Measurements from ENCODE around the gene FAM53C. TPM values are rescaled to one million over a fixed set of nuclear protein-coding genes. Genes with fewer than 3 reads are reported as not detected.

FAM53C gene
- polyA plus RNA-seq, 3 donors: 24.9 to 92.2 (median 28.7) TPM

- no peak overlapping the region for H3K9ac ChIP-seq (ENCODE audit: insufficient read depth, low read length, poor library complexity, severe bottlenecking)
- no peaks in the 10 kb centered on the region for H3K4me1 ChIP-seq (ENCODE audit: control insufficient read depth in 1 of 2, insufficient read depth in 2 of 2, low read length in 2 of 2)
These were observed 34.7 kb upstream of the FAM53C start for GRCh38 chr5:138303372-138303771.

GRCh38 chr5:138305797-138306196 is 32.3 kb upstream of the FAM53C start:
- 0% methylated on average over 1 of the region's 1 CpG for WGBS (ENCODE audit: insufficient coverage)
- Mint-ChIP-seq H3K4me1 (no peaks in the 10 kb centered on the region), H3K27me3 (ENCODE audit: low read depth in 3 of 3) (no peaks in the 10 kb centered on the region), H3K4me3 (no peak overlapping the region), H3K27ac (no peak overlapping the region), H3K36me3 (peaks cover 25 to 36% of the 10 kb centered on the region in 2 donors), H3K9me3 (no peaks in the 10 kb centered on the region)
- Histone ChIP-seq H3K9ac (ENCODE audit: insufficient read depth, low read length, poor library complexity, severe bottlenecking) (no peak overlapping the region), H3K4me1 (ENCODE audit: control insufficient read depth in 1 of 2, insufficient read depth in 2 of 2, low read length in 2 of 2) (no peaks in the 10 kb centered on the region), H3K79me2 (ENCODE audit: insufficient read depth, low read length) (no peaks in the 10 kb centered on the region), H3K4me2 (replicated peaks; ENCODE audit: extremely low read depth, low read length, poor library complexity, severe bottlenecking) (no peak overlapping the region), H3K27me3 (ENCODE audit: control insufficient read depth in 2 of 2, insufficient read depth in 2 of 2, low read length in 2 of 2) (no peaks in the 10 kb centered on the region), H3K27ac (ENCODE audit: low read depth in 1 of 2, low read length in 2 of 2) (no peak overlapping the region), H3K36me3 (replicated peaks in 1 of 2; ENCODE audit: control insufficient read depth in 1 of 2, insufficient read depth in 2 of 2, low read length in 2 of 2) (peaks cover 2 to 23% of the 10 kb centered on the region in 2 donors), H2AFZ (ENCODE audit: insufficient read depth, low read depth, low read length, poor library complexity, severe bottlenecking) (no peak overlapping the region), H3K9me3 (replicated peaks in 1 of 2; ENCODE audit: control insufficient read depth in 1 of 2, insufficient read depth in 1 of 2, low read length in 2 of 2) (no peaks in the 10 kb centered on the region), H4K20me1 (ENCODE audit: insufficient read depth, low read length) (no peaks in the 10 kb centered on the region), H3K4me3 (replicated peaks in 1 of 3; ENCODE audit: low read depth in 2 of 3, low read length in 3 of 3) (no peak overlapping the region)
- intact Hi-C loops (cut with micrococcal nuclease): no loop called here
- no peak for DNase-seq
- no peak for TF ChIP-seq CTCF (IDR thresholded peaks at IDR 0.05)

More at GRCh38 chr5:138303372-138303771, 34.7 kb upstream of the FAM53C start:
- no peak for TF ChIP-seq CTCF (IDR thresholded peaks at IDR 0.05)
- WGBS (ENCODE audit: insufficient coverage): 88% methylated on average over 6 of the region's 6 CpGs
- peaks cover 2 to 16% of the 10 kb centered on the region in 2 donors for H3K36me3 ChIP-seq (replicated peaks in 1 of 2; ENCODE audit: control insufficient read depth in 1 of 2, insufficient read depth in 2 of 2, low read length in 2 of 2)
- H3K27me3 ChIP-seq (ENCODE audit: control insufficient read depth in 2 of 2, insufficient read depth in 2 of 2, low read length in 2 of 2): no peaks in the 10 kb centered on the region
- Mint-ChIP-seq H3K27me3 (ENCODE audit: low read depth in 3 of 3) (no peaks in the 10 kb centered on the region), H3K9me3 (no peaks in the 10 kb centered on the region), H3K36me3 (peaks cover 24 to 46% of the 10 kb centered on the region in 2 donors), H3K27ac (peak overlapping the region in 1 of 7 donors; percentile 72), H3K4me1 (no peaks in the 10 kb centered on the region), H3K4me3 (no peak overlapping the region)
- DNase-seq: no peak
- no peaks in the 10 kb centered on the region for H3K79me2 ChIP-seq (ENCODE audit: insufficient read depth, low read length)
- H3K4me2 ChIP-seq (replicated peaks; ENCODE audit: extremely low read depth, low read length, poor library complexity, severe bottlenecking): no peak overlapping the region
- H2AFZ ChIP-seq (ENCODE audit: insufficient read depth, low read depth, low read length, poor library complexity, severe bottlenecking): no peak overlapping the region
- H3K27ac ChIP-seq (ENCODE audit: low read depth in 1 of 2, low read length in 2 of 2): no peak overlapping the region
- intact Hi-C loops (cut with micrococcal nuclease): no loop called here
- no peaks in the 10 kb centered on the region for H4K20me1 ChIP-seq (ENCODE audit: insufficient read depth, low read length)
- H3K9me3 ChIP-seq (replicated peaks in 1 of 2; ENCODE audit: control insufficient read depth in 1 of 2, insufficient read depth in 1 of 2, low read length in 2 of 2): no peaks in the 10 kb centered on the region
- no peak overlapping the region for H3K4me3 ChIP-seq (replicated peaks in 1 of 3; ENCODE audit: low read depth in 2 of 3, low read length in 3 of 3)

All from CD14-positive monocyte (primary cell).